Fibroblast of mammary gland (primary cell): ENCODE data around the gene DCUN1D2.

Experiments
- DNase-seq: peaks from one replicate; pipeline ENCODE4 v3.0.0-alpha.2; 2010; ENCODE audit warnings: low read depth
- H3K4me3 ChIP-seq: 2 replicates; pipeline ENCODE4 v1.5.1; 2011; ENCODE audit warnings: low read depth, mild to moderate bottlenecking, low read length, moderate library complexity; ENCODE audit not compliant: control insufficient read depth
- TF ChIP-seq, protein P1 (sequence below): conservative IDR thresholded peaks from 2 replicates; pipeline ENCODE4 v1.5.1; 2011; ENCODE audit warnings: low read depth, low read length, inconsistent platforms; ENCODE audit not compliant: control insufficient read depth, insufficient read depth

DCUN1D2 gene

DNA sequence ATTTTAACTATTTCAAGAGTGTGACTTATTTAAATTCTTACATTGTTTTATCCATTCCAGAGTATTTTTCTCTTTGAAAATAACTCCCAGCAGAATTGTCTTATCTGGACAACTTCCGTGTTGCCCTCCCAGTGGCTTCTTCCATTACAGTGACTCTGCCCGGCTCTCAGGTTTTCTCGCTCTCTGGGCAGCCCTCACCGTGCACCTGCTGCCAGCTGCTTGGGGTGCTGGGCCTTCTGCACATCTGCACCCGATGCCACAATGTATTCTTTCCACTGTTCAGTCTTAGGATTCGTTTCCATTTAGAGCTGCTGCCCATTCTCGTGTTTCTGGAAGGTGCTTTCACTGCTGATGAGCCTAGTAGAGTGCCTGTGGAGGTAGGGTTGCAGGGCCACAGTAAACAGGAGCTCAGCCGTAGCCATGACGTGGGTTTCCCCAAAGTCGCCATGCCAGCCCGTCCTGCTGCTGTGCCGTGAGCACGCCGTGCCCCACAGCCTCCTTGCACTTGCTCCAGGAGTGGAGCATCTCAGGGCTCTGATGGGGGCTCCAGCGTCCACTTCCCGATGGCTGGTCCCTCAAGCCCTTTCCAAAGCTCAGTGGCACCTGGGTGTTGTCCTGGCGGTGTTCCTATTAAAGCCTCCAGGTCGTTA, 46.1 kb upstream of the DCUN1D2 start:
- no peak for DNase-seq
- no peak overlapping the region for H3K4me3 ChIP-seq
- TF ChIP-seq, protein P1, sequence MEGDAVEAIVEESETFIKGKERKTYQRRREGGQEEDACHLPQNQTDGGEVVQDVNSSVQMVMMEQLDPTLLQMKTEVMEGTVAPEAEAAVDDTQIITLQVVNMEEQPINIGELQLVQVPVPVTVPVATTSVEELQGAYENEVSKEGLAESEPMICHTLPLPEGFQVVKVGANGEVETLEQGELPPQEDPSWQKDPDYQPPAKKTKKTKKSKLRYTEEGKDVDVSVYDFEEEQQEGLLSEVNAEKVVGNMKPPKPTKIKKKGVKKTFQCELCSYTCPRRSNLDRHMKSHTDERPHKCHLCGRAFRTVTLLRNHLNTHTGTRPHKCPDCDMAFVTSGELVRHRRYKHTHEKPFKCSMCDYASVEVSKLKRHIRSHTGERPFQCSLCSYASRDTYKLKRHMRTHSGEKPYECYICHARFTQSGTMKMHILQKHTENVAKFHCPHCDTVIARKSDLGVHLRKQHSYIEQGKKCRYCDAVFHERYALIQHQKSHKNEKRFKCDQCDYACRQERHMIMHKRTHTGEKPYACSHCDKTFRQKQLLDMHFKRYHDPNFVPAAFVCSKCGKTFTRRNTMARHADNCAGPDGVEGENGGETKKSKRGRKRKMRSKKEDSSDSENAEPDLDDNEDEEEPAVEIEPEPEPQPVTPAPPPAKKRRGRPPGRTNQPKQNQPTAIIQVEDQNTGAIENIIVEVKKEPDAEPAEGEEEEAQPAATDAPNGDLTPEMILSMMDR: no peak

DNA sequence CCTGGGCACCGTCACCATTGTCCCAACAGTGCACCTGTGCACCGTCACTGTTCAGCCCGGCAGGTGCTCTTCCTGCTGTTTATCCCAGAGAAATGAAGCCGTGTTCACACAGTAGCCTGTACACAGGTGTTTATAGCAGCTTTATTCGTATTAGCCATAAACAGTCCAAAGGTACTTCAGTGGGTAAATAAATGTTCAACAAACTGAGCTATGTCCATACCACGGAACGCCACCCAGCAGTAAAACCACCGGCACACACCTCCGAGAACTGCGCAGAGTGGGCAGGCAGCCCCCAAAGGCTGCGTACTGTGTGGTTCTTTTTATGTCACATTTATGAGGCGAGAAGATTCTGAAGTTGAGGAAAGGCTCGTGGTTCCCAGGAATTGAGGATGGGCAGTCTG, 44.9 kb upstream of the DCUN1D2 start:
- no peak overlapping the region for H3K4me3 ChIP-seq
- TF ChIP-seq, protein P1: no peak
- DNase-seq: no peak

DNA sequence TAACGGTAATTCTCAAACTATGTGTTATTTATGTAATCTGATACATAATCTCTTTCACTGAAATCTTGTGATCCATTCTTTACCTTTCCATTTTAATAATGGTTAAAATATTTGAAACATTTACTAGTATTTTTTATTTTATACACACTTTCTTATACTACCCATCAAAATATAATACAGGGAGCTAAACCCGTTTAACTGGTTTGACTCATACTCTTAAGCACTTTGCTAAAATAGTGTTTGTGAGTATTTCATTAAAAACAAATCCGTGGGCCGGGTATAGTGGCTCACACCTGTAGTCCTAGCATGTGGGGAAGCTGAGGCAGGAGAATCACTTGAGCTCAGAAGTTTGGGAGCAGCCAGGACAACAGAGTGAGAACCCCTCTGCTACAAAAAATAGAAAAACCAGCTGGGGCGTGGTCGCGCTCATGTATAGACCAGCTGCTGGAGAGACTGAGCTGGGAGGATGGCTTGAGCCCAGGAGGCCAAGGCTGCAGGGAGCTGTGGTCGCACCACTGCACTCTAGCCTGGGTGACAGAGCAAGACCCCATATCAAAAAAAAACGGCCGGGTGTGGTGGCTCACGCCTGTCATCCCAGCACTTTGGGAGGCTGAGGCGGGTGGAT, 43.8 kb upstream of the DCUN1D2 start:
- TF ChIP-seq, protein P1: no peak
- no peak for DNase-seq
- no peak overlapping the region for H3K4me3 ChIP-seq

DNA sequence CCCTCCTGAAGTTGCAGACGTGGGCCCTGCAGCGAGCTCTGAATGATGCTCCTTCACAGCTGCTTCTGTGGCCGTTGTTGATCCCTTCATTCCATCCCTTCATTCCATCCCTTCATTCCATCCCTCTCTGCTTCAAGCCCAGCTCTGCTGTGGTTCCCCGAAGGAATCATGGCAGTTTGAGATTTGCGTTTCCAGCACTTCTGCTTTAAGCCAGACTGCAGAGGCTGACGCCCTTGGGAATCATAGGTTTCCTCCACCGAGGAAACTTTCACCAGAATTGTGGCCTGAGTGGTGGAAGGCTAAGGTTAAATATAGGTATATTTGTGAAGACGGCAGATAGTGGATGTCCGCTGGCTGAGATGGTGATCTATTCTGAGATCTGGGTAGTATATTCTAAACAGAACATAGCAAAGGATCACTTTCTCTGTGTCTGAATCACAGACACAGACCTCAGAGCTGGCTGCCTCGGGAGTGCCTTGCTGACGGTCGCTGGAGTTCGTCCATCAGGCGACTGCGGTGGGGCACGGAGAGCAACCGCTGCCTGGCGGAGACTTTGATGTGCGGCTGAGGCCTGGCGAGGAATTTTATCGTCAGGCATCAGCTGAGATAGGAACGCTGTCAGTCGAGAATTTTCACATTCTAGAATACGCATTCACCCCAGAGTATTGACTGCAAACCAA, 42.8 kb upstream of the DCUN1D2 start:
- DNase-seq: no peak
- TF ChIP-seq, protein P1: no peak
- H3K4me3 ChIP-seq: no peak overlapping the region

DNA sequence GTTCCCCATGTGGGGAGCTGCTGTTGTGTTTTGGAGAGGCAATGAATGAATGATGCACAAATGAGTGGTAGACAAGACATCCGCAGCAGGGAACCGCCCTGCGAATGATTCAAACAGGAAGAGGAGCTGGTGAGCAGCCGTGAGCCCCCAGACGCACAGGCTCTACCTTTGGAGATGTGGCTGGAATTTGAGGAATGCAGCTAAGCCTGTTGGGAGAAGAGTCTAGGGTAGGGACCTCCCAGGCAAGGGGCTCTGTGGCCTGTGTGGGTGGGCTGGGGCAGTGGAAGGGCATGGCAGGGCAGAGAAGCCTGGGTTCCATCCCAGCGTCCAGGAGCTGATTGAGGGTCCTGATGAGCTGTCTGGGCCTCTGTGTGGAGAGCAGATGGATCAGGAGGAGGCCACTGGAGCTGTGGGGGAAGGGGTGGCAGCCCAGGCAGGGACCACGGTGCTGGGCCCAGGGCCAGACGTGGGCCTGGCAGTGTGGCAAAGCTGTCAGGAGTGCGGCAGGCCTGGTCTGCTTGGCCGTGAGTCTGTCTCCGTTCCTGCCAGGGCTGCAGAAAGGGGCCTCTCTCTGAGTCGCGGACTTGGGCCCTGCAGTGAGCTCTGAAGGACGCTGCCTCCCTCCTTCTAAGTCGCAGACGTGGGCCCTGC, 41.8 kb upstream of the DCUN1D2 start:
- TF ChIP-seq, protein P1: no peak
- DNase-seq: peak; percentile 43
- no peak overlapping the region for H3K4me3 ChIP-seq

DNA sequence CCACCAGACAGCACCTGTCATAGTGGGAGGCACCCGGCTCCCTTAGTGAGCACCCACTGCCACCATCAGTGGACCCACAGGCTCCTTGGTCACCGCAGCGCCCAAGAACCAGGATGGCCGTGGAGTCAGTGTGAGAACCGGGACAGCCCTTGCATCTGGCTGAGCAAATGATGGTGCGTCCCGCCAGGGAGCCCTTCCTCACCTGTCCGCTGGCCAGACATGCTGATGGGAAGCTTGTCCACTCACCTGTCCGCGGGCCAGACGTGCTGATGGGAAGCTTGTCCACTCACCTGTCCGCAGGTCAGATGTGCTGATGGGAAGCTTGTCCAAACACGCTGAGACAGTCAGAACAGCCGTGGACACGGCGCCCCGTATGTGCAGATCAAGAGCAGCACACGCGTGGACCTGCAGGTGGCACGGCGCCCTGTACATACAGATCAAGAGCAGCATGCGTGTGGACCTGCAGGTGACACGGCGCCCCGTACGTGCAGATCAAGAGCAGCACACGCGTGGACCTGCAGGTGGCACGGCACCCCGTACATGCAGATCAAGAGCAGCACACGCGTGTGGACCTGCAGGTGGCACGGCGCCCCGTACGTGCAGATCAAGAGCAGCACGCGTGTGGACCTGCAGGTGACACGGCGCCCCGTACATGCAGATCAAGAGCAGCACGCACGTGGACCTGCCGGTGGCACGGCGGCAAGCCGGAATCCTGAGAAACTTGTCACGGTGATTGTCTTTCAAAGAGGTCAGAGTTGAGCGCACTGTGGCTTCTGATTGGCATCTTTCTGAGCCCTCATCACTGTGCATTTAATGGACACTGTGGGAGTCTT, 40.7 kb upstream of the DCUN1D2 start:
- H3K4me3 ChIP-seq: no peak overlapping the region
- no peak for DNase-seq
- TF ChIP-seq, protein P1: no peak
